Ishikawa (cell line): ENCODE results near the gene ACD.

Experiments used
- CEBPB ChIP-seq: IDR thresholded peaks from 2 replicates; pipeline ENCODE4 v1.6.1; 2012
- CREB1 ChIP-seq: IDR thresholded peaks from 2 replicates; pipeline ENCODE4 v1.6.1; 2012; ENCODE audit warnings: low read depth
- EGR1 ChIP-seq: IDR thresholded peaks from 2 replicates; pipeline ENCODE4 v1.6.1; 2012
- EP300 ChIP-seq: IDR thresholded peaks from 2 replicates; pipeline ENCODE4 v1.6.1; 2012; ENCODE audit warnings: borderline replicate concordance
- FOXM1 ChIP-seq: IDR thresholded peaks from 2 replicates; pipeline ENCODE4 v1.6.1; 2012; ENCODE audit warnings: low read depth, borderline replicate concordance
- NFIC ChIP-seq: IDR thresholded peaks from 2 replicates; pipeline ENCODE4 v1.6.1; 2012
- RAD21 ChIP-seq: IDR thresholded peaks from 2 replicates; pipeline ENCODE4 v1.6.1; 2012; ENCODE audit warnings: low read depth
- TAF1 ChIP-seq: IDR thresholded peaks from 2 replicates; pipeline ENCODE4 v1.6.1; 2012; ENCODE audit warnings: low read depth, mild to moderate bottlenecking
- TCF12 ChIP-seq: IDR thresholded peaks from 2 replicates; pipeline ENCODE4 v1.6.1; 2012; ENCODE audit warnings: low read depth
- TEAD4 ChIP-seq: IDR thresholded peaks from 2 replicates; pipeline ENCODE4 v1.6.1; 2012
- YY1 ChIP-seq: IDR thresholded peaks from 2 replicates; pipeline ENCODE4 v1.6.1; 2012; ENCODE audit warnings: low read depth
- TF ChIP-seq, protein P1 (sequence below): IDR thresholded peaks from 2 replicates; pipeline ENCODE4 v1.6.1; 2012
- TF ChIP-seq, protein P2 (sequence below): IDR thresholded peaks from 2 replicates; pipeline ENCODE4 v1.6.1; 2012
- TF ChIP-seq, protein P3 (sequence below): IDR thresholded peaks from 2 replicates; pipeline ENCODE4 v1.6.1; 2012; ENCODE audit warnings: low read depth, mild to moderate bottlenecking

DNA sequence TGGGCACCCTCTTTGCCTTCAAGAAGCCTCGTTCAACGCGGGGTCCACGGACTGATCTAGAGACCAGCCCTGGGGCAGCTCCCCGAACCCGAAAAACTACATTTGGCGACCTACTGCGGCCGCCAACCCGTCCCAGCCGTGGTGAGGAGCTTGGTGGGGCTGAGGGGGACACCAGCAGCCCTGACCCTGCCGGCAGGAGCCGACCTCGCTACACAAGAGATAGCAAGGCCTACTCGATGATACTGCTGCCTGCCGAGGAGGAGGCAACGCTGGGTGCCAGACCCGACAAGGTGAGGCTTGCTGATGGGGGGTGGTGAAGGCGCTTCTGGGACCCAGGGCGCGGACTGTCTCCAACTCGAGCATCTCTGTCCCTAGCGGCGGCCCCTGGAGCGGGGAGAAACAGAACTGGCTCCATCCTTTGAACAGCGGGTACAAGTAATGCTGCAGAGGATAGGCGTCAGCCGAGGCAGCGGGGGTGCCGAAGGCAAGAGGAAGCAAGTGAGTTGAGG lies 5.6 kb downstream of the ACD start:
- no peak for TF ChIP-seq TCF12
- TF ChIP-seq, protein P1, sequence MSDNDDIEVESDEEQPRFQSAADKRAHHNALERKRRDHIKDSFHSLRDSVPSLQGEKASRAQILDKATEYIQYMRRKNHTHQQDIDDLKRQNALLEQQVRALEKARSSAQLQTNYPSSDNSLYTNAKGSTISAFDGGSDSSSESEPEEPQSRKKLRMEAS: no peak
- no peak for TF ChIP-seq RAD21
- TF ChIP-seq, protein P2, sequence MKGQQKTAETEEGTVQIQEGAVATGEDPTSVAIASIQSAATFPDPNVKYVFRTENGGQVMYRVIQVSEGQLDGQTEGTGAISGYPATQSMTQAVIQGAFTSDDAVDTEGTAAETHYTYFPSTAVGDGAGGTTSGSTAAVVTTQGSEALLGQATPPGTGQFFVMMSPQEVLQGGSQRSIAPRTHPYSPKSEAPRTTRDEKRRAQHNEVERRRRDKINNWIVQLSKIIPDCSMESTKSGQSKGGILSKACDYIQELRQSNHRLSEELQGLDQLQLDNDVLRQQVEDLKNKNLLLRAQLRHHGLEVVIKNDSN: no peak
- no peak for TF ChIP-seq YY1
- no peak for TF ChIP-seq EP300
- TF ChIP-seq TAF1: no peak
- TF ChIP-seq EGR1: no peak
- TF ChIP-seq, protein P3, sequence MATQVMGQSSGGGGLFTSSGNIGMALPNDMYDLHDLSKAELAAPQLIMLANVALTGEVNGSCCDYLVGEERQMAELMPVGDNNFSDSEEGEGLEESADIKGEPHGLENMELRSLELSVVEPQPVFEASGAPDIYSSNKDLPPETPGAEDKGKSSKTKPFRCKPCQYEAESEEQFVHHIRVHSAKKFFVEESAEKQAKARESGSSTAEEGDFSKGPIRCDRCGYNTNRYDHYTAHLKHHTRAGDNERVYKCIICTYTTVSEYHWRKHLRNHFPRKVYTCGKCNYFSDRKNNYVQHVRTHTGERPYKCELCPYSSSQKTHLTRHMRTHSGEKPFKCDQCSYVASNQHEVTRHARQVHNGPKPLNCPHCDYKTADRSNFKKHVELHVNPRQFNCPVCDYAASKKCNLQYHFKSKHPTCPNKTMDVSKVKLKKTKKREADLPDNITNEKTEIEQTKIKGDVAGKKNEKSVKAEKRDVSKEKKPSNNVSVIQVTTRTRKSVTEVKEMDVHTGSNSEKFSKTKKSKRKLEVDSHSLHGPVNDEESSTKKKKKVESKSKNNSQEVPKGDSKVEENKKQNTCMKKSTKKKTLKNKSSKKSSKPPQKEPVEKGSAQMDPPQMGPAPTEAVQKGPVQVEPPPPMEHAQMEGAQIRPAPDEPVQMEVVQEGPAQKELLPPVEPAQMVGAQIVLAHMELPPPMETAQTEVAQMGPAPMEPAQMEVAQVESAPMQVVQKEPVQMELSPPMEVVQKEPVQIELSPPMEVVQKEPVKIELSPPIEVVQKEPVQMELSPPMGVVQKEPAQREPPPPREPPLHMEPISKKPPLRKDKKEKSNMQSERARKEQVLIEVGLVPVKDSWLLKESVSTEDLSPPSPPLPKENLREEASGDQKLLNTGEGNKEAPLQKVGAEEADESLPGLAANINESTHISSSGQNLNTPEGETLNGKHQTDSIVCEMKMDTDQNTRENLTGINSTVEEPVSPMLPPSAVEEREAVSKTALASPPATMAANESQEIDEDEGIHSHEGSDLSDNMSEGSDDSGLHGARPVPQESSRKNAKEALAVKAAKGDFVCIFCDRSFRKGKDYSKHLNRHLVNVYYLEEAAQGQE: no peak
- TF ChIP-seq CEBPB: no peak
- no peak for TF ChIP-seq CREB1
- TF ChIP-seq TEAD4: no peak
- TF ChIP-seq FOXM1: no peak
- no peak for TF ChIP-seq NFIC
